ENCODE results near the gene MTERF1.

MTERF1 gene

GRCh38 chr7:91915401-91916050 lies 35.0 kb upstream of the MTERF1 start:
- TF ChIP-seq, protein P1, sequence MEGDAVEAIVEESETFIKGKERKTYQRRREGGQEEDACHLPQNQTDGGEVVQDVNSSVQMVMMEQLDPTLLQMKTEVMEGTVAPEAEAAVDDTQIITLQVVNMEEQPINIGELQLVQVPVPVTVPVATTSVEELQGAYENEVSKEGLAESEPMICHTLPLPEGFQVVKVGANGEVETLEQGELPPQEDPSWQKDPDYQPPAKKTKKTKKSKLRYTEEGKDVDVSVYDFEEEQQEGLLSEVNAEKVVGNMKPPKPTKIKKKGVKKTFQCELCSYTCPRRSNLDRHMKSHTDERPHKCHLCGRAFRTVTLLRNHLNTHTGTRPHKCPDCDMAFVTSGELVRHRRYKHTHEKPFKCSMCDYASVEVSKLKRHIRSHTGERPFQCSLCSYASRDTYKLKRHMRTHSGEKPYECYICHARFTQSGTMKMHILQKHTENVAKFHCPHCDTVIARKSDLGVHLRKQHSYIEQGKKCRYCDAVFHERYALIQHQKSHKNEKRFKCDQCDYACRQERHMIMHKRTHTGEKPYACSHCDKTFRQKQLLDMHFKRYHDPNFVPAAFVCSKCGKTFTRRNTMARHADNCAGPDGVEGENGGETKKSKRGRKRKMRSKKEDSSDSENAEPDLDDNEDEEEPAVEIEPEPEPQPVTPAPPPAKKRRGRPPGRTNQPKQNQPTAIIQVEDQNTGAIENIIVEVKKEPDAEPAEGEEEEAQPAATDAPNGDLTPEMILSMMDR (IDR thresholded peaks at IDR 0.05; ENCODE audit: low read length) = no peak
- TF ChIP-seq EZH2 (optimal IDR thresholded peaks at IDR 0.05; ENCODE audit: low read depth, low read length) (no peak), EZH2phosphoT487 (IDR thresholded peaks at IDR 0.05; ENCODE audit: low read length) (no peak)
- Histone ChIP-seq H3K79me2 (ENCODE audit: low read length) (no peaks in the 10 kb centered on the region), H3K36me3 (replicated peaks; ENCODE audit: insufficient read depth, low read length) (no peaks in the 10 kb centered on the region), H3F3A (ENCODE audit: insufficient read depth, low read length) (no peaks in the 10 kb centered on the region), H3K4me3 (ENCODE audit: low read length) (no peak overlapping the region), H3K4me2 (ENCODE audit: low read depth, low read length) (no peak overlapping the region), H3K27me3 (replicated peaks; ENCODE audit: insufficient read depth, low read length) (no peaks in the 10 kb centered on the region), H3K27ac (ENCODE audit: low read length) (no peak overlapping the region), H3K9ac (ENCODE audit: low read length) (no peak overlapping the region), H3K9me3 (replicated peaks; ENCODE audit: insufficient read depth, low read length) (no peaks in the 10 kb centered on the region), H2AFZ (ENCODE audit: low read length) (no peak overlapping the region), H3K4me1 (ENCODE audit: low read length) (no peaks in the 10 kb centered on the region), H3K9me2 (replicated peaks; ENCODE audit: insufficient read depth, low read length) (no peaks in the 10 kb centered on the region), H4K20me1 (ENCODE audit: insufficient read depth, low read length) (no peaks in the 10 kb centered on the region)
- no peak for DNase-seq

DNA sequence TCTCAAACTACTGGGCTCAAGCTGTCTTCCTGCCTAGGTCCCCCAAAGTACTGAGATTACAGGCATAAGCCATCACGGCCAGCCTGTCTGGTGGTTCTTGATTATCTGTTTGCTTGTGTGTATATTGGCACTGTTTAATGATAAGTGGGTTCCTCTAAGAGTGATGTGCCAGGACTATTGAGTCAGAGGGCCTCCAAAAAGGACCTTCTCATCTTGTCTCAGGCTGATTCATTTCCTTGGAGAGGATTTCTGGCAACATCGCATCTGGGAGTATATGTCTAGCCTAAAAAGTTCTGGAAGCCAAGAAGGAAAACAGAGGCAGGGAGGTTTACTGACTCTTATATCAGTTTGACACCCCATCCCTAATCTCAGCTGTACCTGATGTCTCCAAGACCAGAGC lies 33.1 kb upstream of the MTERF1 start:
- Histone ChIP-seq H4K20me1 (ENCODE audit: insufficient read depth, low read length) (no peaks in the 10 kb centered on the region), H3F3A (ENCODE audit: insufficient read depth, low read length) (no peaks in the 10 kb centered on the region), H3K4me3 (ENCODE audit: low read length) (no peak overlapping the region), H2AFZ (ENCODE audit: low read length) (no peak overlapping the region), H3K9ac (ENCODE audit: low read length) (no peak overlapping the region), H3K36me3 (replicated peaks; ENCODE audit: insufficient read depth, low read length) (no peaks in the 10 kb centered on the region), H3K27ac (ENCODE audit: low read length) (no peak overlapping the region), H3K9me3 (replicated peaks; ENCODE audit: insufficient read depth, low read length) (no peaks in the 10 kb centered on the region), H3K4me1 (ENCODE audit: low read length) (no peaks in the 10 kb centered on the region), H3K79me2 (ENCODE audit: low read length) (no peaks in the 10 kb centered on the region), H3K27me3 (replicated peaks; ENCODE audit: insufficient read depth, low read length) (no peaks in the 10 kb centered on the region), H3K4me2 (ENCODE audit: low read depth, low read length) (no peak overlapping the region; the same call in 1 of the 2 replicates), H3K9me2 (replicated peaks; ENCODE audit: insufficient read depth, low read length) (no peaks in the 10 kb centered on the region)
- no peak for TF ChIP-seq EZH2 (optimal IDR thresholded peaks at IDR 0.05; ENCODE audit: low read depth, low read length)
- no peak for TF ChIP-seq EZH2phosphoT487 (IDR thresholded peaks at IDR 0.05; ENCODE audit: low read length)
- no peak for DNase-seq

- peak overlapping the region; percentile 59; the same call in 1 of the 2 replicates for H2AFZ ChIP-seq (ENCODE audit: low read length)
Observed at GRCh38 chr7:91912494-91912893, 32.0 kb upstream of the MTERF1 start.

More at GRCh38 chr7:91912494-91912893, 32.0 kb upstream of the MTERF1 start:
- Histone ChIP-seq H3K4me1 (ENCODE audit: low read length) (no peaks in the 10 kb centered on the region), H3K9me2 (replicated peaks; ENCODE audit: insufficient read depth, low read length) (no peaks in the 10 kb centered on the region), H3K4me3 (ENCODE audit: low read length) (no peak overlapping the region), H3K79me2 (ENCODE audit: low read length) (no peaks in the 10 kb centered on the region), H4K20me1 (ENCODE audit: insufficient read depth, low read length) (no peaks in the 10 kb centered on the region), H3K9me3 (replicated peaks; ENCODE audit: insufficient read depth, low read length) (no peaks in the 10 kb centered on the region), H3K27me3 (replicated peaks; ENCODE audit: insufficient read depth, low read length) (no peaks in the 10 kb centered on the region), H3K4me2 (ENCODE audit: low read depth, low read length) (peak overlapping the region; percentile 59; the same call in 1 of the 2 replicates), H3K27ac (ENCODE audit: low read length) (no peak overlapping the region), H3K36me3 (replicated peaks; ENCODE audit: insufficient read depth, low read length) (no peaks in the 10 kb centered on the region), H3K9ac (ENCODE audit: low read length) (no peak overlapping the region), H3F3A (ENCODE audit: insufficient read depth, low read length) (no peaks in the 10 kb centered on the region)
- TF ChIP-seq EZH2phosphoT487 (IDR thresholded peaks at IDR 0.05; ENCODE audit: low read length) (no peak), EZH2 (optimal IDR thresholded peaks at IDR 0.05; ENCODE audit: low read depth, low read length) (no peak)
- TF ChIP-seq, protein P1 (IDR thresholded peaks at IDR 0.05; ENCODE audit: low read length) = no peak
- no peak for DNase-seq

All from MM.1S (cell line).